Measurements from ENCODE around the gene ZNFX1. TPM values are rescaled to one million over a fixed set of nuclear protein-coding genes. Genes with fewer than 3 reads are reported as not detected.

Gene ZNFX1
- total RNA-seq, 1 donor from 2014 or later: 21.0 TPM

DNA sequence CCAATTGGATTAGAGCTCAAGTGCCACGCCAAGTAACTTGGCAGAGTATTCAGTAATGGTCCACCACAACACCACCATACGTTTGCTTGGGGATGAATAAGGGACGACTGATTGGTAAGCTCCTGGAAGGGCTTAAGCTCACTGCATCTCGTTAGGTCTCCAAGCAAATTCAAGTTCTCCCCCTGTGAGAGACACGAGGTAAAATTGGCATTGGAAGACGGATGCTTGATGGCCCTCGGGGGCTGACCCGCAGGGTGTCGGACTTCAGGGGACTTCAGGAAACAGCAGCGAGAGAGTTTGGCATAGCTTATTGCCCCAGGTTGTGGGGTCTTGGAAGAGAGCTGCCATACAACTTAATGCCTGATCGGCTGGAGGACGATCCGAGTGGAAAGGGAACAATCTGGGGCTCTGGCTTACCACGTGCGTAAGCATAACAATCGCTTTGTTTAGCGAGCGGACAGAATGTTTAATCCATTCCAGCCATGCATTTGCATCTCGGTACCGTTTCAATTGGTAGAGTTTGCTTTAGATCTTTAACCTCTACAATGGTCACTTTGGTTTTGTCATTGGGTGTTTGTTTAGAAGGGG is 4.8 kb upstream of the ZNFX1 start:
- DNase-seq (ENCODE audit: missing footprints): no peak
- no peak for ATAC-seq
- intact Hi-C loops (cut with DNase I): no loop called here

DNA sequence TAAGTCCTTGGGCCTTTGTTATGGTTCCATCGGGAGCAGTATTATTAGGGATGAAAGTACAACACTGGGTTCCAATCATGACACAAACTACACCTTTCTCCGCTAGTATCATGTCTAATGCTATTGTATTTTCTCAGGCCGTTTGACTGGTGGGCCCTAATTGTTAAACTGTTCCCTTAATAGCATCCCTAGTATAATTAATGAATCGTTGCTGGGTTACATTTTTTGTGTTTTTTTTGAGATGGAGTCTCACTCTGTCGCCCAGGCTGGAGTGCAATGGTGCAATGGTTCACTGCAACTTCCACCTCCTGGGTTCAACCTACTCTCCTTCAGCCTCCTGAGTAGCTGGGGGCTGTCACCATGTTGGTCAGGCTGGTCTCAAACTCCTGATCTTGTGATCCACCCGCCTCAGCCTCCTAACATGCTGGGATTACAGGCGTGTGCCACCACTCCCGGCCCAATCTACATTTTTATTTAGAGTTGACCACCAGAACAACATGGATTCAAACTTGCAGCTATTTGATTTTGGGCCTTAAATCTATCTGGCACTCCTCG is 4.1 kb upstream of the ZNFX1 start:
- DNase-seq (ENCODE audit: missing footprints) (no peak), ATAC-seq (no peak)
- intact Hi-C loops (cut with DNase I): no loop called here

DNA sequence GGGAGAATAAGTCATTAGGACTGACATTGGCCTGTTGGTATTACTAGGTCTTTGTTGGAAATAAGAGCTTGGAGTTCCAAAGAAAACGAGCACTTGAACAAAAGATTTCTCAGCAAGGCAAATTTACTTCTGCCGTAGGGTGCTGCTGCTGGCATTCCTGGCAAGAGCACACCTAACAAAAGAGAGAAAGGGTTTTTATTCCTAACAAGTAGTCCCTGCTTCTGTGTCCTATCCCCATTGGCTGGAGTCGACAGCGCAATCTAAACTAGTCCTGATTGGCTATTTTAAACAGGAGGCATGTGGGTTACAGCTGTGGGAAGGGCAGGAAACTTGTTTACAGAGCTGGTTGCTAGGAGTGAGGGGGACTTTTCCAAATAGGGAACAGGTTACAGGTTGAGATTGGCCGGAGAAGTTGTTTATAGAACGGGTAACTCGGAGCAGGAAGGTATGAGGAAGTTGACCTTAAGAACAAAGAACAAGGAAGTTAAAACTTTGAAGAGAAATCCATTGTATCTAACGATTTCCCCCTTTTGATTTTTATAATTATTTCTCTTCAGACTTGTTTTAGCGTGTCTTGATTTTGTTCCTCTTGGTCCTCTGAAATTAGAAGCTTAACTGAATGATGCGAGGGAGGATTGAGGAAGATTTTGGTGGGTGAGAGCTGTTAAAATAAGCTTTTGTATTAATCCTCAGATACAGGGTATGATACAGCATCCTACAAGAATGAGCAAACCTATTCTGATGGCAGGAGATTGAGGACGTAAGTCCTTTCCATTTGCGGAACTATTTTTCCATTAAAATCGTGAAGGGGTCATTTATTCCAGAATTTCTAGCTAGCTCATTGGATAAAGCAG is 3.4 kb upstream of the ZNFX1 start:
- ATAC-seq: no peak

DNA sequence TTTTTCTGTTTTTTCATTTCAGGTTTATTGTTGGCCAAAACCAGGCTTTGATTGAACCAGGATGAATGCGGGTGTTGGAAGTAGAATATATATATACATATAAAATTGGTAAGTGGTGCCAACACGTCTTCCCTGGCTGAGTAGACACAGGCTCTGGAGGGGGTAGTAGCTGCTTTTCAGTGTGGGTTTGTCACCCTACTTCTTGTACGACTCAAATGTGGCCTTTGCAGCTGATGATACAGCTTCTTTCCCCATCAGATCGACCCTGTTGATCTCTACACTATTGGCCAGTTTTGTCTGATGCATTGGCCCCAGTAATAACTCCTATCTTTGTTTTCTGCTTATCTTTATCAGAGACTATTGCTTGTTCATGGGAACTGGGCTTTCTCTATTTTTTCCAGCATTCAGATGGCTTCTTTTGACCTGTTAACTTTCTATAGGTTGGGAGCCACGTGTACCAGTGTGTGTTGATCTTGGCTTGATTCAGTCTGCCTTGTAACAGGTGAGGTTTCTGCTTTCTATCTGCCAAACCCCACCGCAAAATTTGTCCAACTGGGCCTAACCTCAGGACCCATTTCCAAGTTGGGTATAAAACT is 2.7 kb upstream of the ZNFX1 start:
- DNase-seq (ENCODE audit: missing footprints) (no peak), ATAC-seq (no peak)
- intact Hi-C loops (cut with DNase I): no loop called here

More for the DNA sequence above, 3.4 kb upstream of the ZNFX1 start:
- DNase-seq (ENCODE audit: missing footprints): no peak
- intact Hi-C loops (cut with DNase I): no loop called here

DNA sequence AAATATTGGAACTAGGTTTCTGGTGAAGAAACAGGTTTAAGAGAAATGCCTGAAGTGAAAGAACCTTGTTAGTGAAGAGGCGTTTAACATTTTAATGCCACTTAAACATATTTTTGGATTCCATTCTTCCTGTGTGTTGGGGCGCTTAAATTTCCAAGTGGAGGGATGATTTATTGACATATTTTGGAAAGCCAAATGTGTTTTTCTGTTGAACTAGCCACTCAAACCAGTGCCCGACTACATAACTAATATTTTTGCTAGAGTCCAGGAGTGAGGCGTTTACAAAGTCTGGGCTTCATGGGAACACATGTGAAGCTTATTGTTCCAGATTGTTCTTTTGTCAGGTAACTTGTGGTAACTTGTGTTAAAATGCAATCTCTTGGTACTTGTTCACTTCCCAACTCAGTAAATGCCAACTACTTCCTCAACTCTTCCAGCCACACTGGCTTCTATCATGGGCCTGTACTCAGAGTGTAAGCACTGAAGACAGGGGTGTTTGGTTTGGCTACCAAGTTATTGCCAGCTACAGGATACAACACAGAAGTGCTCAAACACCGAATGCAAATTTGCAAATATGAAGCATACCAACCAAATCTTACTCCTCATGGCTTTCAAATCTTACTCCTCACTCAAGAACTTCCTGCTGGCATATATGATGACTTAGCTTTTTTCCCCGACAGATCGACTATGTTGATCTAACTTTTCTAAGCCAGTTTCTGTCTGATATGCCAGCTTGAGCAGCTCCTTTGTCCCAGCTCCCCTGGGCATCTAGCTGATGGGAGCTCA is 2.0 kb upstream of the ZNFX1 start:
- ATAC-seq (no peak), DNase-seq (ENCODE audit: missing footprints) (no peak)
- intact Hi-C loops (cut with DNase I): loop anchor here (2.0 kb wide), 1 partner anchor 91 kb away; the partner anchor contains the start of gene STAU1

DNA sequence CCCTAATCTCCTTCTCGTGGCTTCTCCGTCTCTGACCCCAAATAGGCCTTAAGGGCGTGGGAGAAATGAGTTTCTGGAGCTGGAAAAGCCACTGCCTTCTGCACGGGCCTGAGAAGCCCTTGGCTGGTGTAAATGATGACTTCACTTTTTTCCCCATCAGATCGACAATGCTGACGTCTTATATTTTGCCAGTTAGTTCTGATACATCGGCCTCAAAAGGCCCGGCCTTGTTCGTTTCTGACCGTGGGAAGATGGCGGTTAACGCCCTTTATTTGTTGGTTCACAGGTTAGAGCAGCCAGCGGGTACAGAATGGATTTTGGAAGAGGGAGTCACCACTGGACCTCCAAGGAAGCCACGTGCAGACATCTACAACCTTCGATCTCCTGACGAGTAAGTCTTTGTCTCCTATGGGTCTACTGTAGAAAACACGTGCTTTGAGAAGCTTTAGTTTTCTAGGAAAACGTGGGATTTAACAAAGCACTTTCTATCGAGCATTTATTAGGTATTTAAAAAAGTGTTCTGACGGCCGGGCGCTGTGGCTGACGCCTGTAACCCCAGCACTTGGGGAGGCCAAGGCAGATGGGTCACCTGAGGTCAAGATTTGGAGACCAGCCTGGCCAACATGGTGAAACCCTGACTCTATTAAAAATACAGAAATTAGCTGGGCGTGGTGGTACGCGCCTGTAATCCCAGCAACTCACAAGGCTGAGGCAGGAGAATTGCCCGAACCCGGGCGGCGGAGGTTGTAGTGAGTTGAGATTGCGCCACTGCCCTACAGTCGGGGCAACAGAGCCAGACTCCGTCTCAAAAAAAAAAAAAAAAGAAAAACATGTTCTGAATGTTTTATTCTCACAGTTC is 1.2 kb upstream of the ZNFX1 start:
- intact Hi-C loops (cut with DNase I): loop anchor here (2.0 kb wide), 1 partner anchor 90 kb away; the partner anchor contains the start of gene STAU1
- peak; percentile 0 for ATAC-seq
- DNase-seq (ENCODE audit: missing footprints): peak; percentile 69

DNA sequence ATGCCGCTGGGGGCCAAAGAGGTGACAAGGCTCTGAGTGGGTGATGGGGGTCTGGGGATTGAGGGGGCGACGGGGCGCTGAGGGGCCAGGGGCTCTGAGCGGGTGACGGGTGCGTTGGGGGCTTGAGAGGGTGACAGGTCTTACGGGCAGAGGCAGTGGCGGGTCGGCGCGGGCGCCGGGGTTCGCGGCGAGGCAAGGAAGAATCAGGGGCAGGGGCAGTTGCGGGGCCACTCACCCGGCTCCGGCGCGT is 146 bp downstream of the ZNFX1 start:
- no peak for DNase-seq (ENCODE audit: missing footprints)
- intact Hi-C loops (cut with DNase I): loop anchor here (2.0 kb wide), 1 partner anchor 89 kb away; the partner anchor contains the start of gene STAU1
- no peak for ATAC-seq

DNA sequence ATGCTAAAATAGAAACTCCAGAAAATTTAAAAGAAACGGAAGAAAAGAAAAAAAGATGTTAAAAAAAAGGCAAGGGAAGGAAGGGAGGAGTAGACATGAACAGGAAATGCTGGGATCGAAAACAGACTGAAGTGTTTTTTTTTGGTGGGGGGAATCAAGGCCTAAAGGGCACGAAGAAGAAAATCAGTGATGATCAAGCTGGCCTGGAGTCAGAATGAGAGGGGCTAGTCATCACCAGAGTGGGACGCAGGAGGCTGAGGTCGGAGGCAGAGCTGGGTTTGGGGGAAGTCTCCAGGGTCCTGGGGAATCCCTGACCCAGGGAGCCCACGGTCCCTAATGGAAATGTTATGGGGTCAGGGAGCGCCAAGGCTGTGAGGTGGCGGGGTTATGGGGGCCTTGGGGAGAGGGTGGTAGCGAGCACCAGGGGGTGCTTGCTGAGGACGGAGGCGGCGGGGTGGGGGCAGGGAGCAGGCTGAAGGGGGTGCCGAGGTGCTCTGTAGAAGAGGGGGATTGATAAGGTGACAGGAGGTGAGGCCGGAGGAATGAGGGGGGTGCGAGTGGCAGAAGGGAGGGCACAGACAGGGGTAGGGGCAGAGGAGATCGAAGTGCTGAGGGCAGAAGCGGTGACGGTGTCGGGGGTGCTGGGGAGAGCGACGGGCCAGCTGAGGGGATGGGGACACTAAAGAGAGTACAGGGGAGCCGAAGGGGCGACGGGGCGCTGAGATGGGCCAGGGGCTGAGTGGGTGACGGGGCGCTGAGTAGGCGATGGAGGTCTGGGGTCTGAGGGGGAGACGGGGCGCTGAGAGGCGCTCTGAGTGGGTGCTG is 684 bp downstream of the ZNFX1 start:
- DNase-seq (ENCODE audit: missing footprints) (peak; percentile 65), ATAC-seq (peak; percentile 0)
- intact Hi-C loops (cut with DNase I): no loop called here

DNA sequence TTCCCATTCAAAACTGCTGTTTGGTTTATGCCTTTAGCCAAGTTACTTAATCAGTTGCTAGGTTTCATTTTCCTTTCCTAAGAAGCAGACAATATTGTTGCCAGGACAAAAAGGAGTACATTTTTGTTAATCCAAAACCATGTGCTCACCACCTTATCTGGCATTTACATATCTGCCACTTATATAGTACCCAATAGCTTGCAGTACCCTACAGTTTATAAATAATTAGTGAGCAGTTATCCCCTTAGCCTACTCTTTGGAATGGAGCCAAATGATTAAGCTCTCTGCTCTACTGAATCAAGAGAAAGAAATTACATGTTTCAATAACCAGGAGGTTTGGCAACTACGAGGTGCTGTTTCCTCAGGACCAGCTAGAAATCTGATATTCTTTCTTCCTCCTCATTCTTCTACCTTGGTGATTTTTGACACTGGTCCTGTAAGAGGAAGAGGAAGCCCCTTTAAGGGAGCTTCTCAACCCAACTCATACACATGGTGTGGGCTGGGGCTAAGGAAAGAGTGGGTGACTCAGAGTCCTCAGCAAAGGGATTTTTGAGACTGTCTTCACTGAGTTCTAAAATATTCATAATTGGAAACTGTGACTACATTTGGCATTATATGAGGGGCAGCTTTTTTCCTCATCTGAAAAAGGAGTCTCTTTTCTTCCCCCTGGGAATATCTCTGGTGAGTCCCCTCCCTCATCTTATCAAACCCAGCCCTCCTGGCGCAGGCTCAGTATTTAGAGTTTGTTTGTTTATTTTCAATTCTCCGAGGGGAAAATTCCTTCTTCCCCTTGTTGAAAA is 1.5 kb downstream of the ZNFX1 start:
- DNase-seq (ENCODE audit: missing footprints): no peak
- ATAC-seq: no peak
- intact Hi-C loops (cut with DNase I): no loop called here

DNA sequence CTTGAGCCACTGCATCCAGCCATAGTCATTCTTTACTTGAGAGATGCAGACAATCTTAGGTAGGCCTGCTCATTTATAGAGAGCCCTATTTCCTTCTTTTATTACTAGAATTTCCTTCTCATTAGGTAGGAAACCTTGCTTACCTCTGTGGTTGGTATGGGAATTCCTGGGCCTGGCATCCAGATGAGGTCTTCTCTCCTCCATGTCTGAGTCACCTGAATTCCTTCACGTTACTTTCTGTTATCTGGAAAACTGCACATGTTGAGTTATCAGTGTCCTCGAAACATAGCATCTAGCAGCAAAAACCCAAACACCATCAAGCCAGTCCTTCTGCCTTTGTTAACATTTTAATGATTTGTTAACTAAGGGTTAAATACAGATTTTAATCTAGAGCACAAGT is 2.2 kb downstream of the ZNFX1 start:
- DNase-seq (ENCODE audit: missing footprints): no peak
- no peak for ATAC-seq

DNA sequence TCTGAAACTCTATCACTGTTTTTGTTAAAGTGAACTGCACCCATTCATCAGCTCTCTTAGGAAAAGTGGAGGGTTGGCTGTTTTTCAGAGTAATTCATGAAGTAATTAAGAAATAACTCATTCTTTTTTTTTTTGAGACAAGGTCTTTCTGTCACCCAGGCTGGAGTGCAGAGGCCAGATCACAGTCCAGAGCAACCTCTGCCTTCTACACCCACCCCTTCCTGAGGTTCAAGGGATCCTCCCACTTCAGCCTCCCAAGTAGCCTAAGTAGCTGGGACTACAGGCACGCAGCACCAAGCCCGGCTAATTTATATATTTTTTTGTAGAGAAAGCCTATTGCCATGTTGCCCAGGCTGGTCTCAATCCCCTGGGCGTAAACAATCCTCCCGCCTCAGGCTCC is 2.6 kb downstream of the ZNFX1 start:
- no peak for DNase-seq (ENCODE audit: missing footprints)
- ATAC-seq: no peak
- intact Hi-C loops (cut with DNase I): no loop called here

More for the DNA sequence above, 2.2 kb downstream of the ZNFX1 start:
- intact Hi-C loops (cut with DNase I): no loop called here

DNA sequence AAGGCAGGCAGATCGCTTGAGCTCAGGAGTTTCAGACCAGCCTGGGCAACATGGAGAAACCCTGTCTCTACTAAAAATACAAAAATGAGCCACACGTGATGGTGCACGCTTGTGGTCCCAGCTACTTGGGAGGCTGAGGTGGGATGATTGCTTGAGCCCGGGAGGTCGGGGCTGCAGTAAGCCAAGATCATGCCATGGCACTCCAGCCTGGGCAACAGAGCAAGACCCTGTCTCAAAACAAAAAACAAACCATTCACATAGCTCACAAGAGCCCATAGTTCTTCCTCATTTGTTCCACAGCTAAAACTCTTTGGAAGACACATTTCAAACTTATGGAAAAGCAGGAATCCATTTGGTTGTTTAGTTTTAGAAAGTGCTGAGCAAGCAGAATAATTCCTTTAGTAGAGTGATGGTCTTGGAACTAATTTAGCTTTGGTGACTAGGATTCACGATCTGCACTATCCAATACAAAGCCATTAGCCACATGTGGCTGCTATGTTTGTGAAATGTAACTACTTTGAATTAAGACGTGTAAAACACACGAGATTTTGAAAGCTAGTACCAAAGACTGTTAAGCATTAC is 4.1 kb downstream of the ZNFX1 start:
- DNase-seq (ENCODE audit: missing footprints) (no peak), ATAC-seq (no peak)
- intact Hi-C loops (cut with DNase I): no loop called here

DNA sequence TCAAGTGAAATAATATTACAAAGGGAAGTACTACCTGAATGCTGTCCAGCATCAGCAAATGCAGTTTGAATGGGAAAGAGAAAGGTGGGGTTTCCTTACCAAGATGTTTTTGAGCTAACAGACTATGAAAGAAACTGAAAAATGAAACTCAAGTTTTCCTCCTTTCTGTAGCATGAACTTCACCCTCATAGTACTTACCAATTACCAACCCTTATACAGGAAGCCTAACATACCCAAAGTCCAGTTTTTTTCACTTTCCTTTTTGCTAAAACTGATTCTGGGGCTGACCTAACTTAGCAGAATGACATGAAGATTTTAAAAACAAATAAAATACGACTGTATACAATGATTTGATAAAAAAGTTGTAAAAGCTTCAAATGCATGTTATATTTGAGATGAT is 5.2 kb downstream of the ZNFX1 start:
- DNase-seq (ENCODE audit: missing footprints): no peak
- no peak for ATAC-seq
- intact Hi-C loops (cut with DNase I): no loop called here

DNA sequence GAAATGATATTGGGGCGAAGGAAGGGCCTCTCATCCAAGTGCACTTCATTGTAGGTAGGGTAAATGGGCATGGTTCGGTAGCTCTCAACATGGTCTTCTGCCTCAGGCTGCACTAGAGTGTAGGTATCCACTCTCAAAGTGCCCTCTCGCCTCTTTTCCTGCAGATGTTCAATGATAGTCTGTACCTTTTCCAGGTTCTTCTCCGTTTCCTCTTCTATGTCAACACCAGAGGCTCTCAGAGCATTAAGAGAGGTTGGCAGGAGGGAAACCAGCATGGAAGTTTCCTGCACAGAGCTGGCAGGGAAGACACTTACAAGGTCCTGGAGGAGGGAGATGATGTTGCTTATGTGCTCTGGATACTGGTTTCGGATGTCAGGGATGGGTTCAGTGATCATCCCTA is 7.1 kb downstream of the ZNFX1 start:
- DNase-seq (ENCODE audit: missing footprints) (no peak), ATAC-seq (no peak)
- intact Hi-C loops (cut with DNase I): no loop called here

DNA sequence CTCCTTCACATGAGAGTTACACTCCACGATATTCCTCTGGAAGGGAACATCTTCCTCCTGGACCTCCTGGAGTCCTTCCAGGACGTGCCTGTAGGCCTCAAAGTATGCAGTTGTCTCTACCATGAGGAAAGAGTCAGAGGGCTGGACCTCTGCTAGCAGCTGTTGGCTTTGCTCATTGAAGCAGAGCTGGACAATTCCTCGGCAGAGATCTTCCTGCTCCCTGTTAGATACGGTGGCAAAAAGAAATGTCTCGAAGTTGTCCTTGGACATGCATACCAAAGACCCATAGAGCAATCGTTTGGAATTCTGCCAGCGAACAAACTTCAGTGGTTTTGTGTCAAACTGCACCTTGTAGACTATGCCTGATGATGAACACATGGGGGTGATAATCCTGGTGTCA is 7.7 kb downstream of the ZNFX1 start:
- intact Hi-C loops (cut with DNase I): no loop called here
- DNase-seq (ENCODE audit: missing footprints) (no peak), ATAC-seq (no peak)

DNA sequence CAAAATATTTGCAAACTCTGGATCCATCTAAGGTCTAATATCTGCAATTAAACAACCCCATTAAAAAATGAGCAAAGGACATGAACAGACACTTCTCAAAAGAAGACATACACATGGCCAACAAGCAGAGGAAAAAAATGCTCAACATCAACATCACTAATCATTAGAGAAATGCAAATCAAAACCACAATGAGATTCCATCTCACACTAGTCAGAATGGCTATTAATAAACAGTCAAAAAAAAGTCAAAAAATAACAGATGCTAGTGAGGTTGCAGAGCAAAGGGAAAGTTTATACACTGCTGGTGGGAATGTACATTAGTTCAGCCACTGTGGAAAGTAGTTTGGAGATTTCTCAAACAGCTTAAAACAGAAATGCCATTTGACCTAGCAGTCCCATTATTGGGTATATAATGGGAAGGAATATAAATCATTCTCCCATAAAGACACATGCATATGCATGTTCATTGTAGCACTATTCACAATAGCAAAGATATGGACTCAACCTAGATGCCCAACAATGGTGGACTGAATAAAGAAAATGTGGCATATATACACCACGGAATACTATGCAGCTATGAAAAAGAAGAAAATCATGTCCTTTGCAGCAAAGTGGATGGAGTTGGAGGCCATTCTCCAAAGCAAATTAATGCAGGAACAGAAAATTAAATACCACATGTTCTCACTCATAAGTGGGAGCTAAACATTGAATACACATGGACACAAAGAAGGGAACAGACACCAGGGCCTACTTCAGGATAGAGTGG is 9.1 kb downstream of the ZNFX1 start:
- no peak for DNase-seq (ENCODE audit: missing footprints)
- intact Hi-C loops (cut with DNase I): no loop called here
- ATAC-seq: no peak

Measured in Right ventricle myocardium inferior (tissue), 1 donor.